Small intestine (tissue), 7 donors: Measurements from ENCODE around the gene PHF19. TPM values are rescaled to one million over a fixed set of nuclear protein-coding genes. Genes with fewer than 3 reads are reported as not detected.
A peak's percentile ranks its signal among the peaks of the same experiment; 100 is the strongest.

Experiments used
- DNase-seq, 2 donors: peaks; one replicate each; pipeline versions ENCODE4 v3.0.0 to v3.0.0-alpha.2; 2013
- FAIRE-seq: peaks from 2 replicates; lab custom pipeline; 2012; peaks lifted over from hg19 to GRCh38; lab: Jason Lieb, UNC
- H3K27ac ChIP-seq, 3 donors: one replicate each; pipeline ENCODE4 v1.5.1; 2013; ENCODE audit warnings: low read length in 2 of 3, mild to moderate bottlenecking in 2 of 3, control low read depth in 1 of 3, inconsistent platforms in 1 of 3, low read depth in 1 of 3, moderate library complexity in 1 of 3
- H3K27me3 ChIP-seq, 3 donors: one replicate each; pipeline ENCODE4 v1.6.1; 2013; ENCODE audit warnings: low read length in 3 of 3, inconsistent platforms in 1 of 3; ENCODE audit not compliant: control insufficient read depth in 3 of 3, insufficient read depth in 3 of 3
- H3K36me3 ChIP-seq, 3 donors: one replicate each; pipeline ENCODE4 v1.6.1; 2013; ENCODE audit warnings: low read length in 3 of 3, inconsistent platforms in 1 of 3, low read depth in 1 of 3, mild to moderate bottlenecking in 1 of 3, moderate library complexity in 1 of 3; ENCODE audit not compliant: control insufficient read depth in 3 of 3, insufficient read depth in 2 of 3
- H3K4me1 ChIP-seq, 3 donors: one replicate each; pipeline ENCODE4 v1.6.1; 2013; ENCODE audit warnings: low read length in 2 of 3, inconsistent platforms in 1 of 3, low read depth in 1 of 3, mild to moderate bottlenecking in 1 of 3, moderate library complexity in 1 of 3; ENCODE audit not compliant: control insufficient read depth in 3 of 3, insufficient read depth in 2 of 3
- H3K4me3 ChIP-seq, 3 donors: one replicate each; pipeline ENCODE4 v1.5.1; 2013; ENCODE audit warnings: low read length in 3 of 3, control low read depth in 1 of 3, inconsistent platforms in 1 of 3, low read depth in 1 of 3, mild to moderate bottlenecking in 1 of 3, moderate library complexity in 1 of 3
- H3K9me3 ChIP-seq, 2 donors: one replicate each; pipeline ENCODE4 v1.6.1; 2013; ENCODE audit warnings: low read depth in 1 of 2, low read length in 1 of 2; ENCODE audit not compliant: control insufficient read depth in 2 of 2, insufficient read depth in 1 of 2
- WGBS, 3 donors: extraction: QIAGEN DNeasy Blood & Tissue Kit; methylation state at CpG; one replicate each; pipeline ENCODE4 v1.1.7; 2013; 5-methylcytosine and 5-hydroxymethylcytosine counted together
- polyA plus RNA-seq, 4 donors: library from polyadenylated mRNA; stranded (reverse) in 3 of 4; unstranded in 1 of 4; fragments of 200-250 nt in 3 of 4; fragments of 120-200 nt in 1 of 4; gene quantifications; one replicate each; pipeline versions ENCODE4 v1.2.1 to v1.2.3, GENCODE V29; 2013
- donor health status: healthy with polysubstance abuse.
- donor health status: control.
- donor health status: control.
- donor health status: Bipolar disorder and iron deficiency.
- donor health status: healthy.

The PHF19 gene
- polyA plus RNA-seq, 4 donors: 2.0 to 35.7 (median 17.8) TPM

DNA sequence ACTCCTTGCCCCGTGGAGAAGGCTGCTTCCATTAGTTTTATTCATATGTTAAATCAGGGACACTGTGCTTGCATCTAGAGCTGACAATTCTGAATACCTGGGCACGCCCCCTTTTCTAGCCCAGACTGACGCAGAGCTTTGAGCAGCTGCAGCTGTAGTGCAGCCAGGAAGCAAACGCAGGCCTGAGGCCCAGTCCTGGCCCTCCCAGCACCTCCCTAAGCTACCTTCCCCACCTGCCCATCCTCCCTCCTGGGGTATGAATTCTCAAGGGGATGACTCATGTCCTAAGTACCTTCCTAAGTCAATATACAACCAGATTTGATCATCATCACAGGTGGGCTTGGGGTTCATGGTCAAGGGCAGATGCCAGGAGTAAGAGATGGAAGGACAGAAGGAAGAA lies 3.5 kb downstream of the PHF19 start:
- FAIRE-seq (no peak), DNase-seq (peak; percentile 40 to 87)
- Histone ChIP-seq H3K27ac (peak overlapping the region in 2 of 3 donors; percentile 12 to 84), H3K4me3 (no peak overlapping the region), H3K4me1 (peaks cover 2 to 56% (median 5%) of the 10 kb centered on the region in 3 donors), H3K9me3 (no peaks in the 10 kb centered on the region), H3K36me3 (peaks cover 0 to 41% (median 0%) of the 10 kb centered on the region in 3 donors), H3K27me3 (no peaks in the 10 kb centered on the region)
- 37 to 66% (median 47%) methylated on average over 4 of the region's 4 CpGs for WGBS, 3 donors

DNA sequence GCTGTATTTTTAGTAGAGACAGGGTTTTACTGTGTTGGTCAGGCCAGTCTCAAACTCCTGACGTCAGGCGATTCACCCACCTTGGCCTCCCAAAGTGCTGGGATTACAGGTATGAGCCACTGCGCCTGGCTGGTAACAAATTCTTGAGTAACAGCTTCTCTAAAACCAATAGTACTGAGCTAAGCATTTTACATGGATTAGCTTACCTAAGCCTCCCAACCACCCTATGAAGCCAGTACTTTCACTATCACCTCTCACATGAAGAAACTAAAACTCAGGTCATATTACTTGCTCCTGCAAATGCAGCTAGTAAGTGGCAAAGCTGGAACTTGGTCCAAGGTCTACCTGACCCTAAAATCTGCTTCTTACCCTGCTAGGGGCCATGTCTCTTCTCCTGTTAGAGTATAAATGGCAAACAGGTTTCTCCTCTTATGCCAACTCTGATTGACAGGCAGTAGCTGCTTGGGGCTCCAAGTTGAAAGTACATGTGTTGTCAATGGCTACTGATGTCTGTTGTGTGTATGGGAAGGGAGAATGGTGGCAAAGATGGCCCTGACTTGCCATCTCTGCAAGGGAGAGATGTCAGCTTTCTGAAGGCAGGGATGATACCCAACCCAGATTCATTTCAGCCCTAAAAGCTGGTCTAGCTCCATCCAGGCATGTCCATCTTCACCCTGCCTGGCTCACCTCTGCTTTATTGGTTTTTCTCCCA lies 4.0 kb downstream of the PHF19 start:
- Histone ChIP-seq H3K4me1 (peaks cover 0 to 55% (median 5%) of the 10 kb centered on the region in 3 donors), H3K4me3 (no peak overlapping the region), H3K9me3 (no peaks in the 10 kb centered on the region), H3K27me3 (no peaks in the 10 kb centered on the region), H3K27ac (peak overlapping the region in 2 of 3 donors; percentile 12 to 84), H3K36me3 (peaks cover 0 to 41% (median 0%) of the 10 kb centered on the region in 3 donors)
- FAIRE-seq: no peak
- WGBS, 3 donors: 81 to 91% (median 89%) methylated on average over 3 of the region's 3 CpGs
- peak in 1 of 2 donors; percentile 82 for DNase-seq

DNA sequence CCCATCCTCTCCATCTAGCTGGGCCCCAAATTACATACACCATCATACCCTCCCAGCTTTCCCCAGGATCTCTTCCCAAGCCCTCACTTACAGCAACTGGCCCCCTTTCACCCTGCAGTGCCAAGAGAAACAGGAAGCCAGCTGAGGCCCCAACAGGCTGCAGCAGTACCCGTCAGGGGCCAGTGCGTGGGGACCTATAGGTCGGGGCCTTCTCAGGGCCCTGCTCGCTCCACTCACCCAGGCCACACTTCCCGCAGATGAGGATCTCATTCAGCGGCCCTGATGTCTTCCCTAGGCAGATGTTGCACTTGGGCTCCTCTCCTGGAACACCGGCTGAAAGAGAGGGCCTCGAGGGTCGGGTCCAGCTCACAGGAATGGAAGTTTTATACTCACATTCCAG lies 6.8 kb downstream of the PHF19 start:
- no peak overlapping the region for H3K27ac ChIP-seq

DNA sequence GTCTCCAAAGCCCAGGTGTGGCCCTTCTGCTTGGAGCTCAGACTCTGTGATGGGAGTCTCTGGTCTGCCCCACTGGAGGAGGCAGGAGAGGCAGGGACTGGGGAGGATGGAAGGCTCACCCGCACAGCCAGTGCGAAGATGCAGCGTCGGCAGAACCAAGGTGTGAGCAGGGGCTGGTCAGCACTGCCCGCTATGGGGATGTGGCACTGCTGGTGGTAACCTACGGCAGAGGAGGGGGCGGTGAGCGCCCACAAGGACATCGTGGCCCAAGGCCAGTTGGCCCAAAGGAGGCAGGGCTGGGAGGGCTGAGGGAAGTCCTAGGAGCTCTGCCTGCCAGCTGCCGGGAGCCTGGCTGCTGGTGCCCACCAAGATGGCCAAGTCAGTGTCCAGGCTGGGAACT lies 7.3 kb downstream of the PHF19 start:
- Histone ChIP-seq H3K36me3 (peaks cover 0 to 68% (median 0%) of the 10 kb centered on the region in 3 donors), H3K27me3 (no peaks in the 10 kb centered on the region), H3K9me3 (no peaks in the 10 kb centered on the region), H3K4me1 (peaks cover 0 to 38% (median under 1%) of the 10 kb centered on the region in 3 donors), H3K4me3 (no peak overlapping the region), H3K27ac (peak overlapping the region in 1 of 3 donors; percentile 90)
- WGBS, 3 donors: 87 to 94% (median 92%) methylated on average over 10 of the region's 10 CpGs
- FAIRE-seq (no peak), DNase-seq (no peak)

More for the DNA sequence above, 6.8 kb downstream of the PHF19 start:
- Histone ChIP-seq H3K4me1 (peaks cover 0 to 43% (median 5%) of the 10 kb centered on the region in 3 donors), H3K4me3 (no peak overlapping the region), H3K36me3 (peaks cover 0 to 65% (median 0%) of the 10 kb centered on the region in 3 donors), H3K27me3 (no peaks in the 10 kb centered on the region), H3K9me3 (no peaks in the 10 kb centered on the region)
- 85 to 89% (median 87%) methylated on average over 9 of the region's 9 CpGs for WGBS, 3 donors
- FAIRE-seq (no peak), DNase-seq (no peak)

DNA sequence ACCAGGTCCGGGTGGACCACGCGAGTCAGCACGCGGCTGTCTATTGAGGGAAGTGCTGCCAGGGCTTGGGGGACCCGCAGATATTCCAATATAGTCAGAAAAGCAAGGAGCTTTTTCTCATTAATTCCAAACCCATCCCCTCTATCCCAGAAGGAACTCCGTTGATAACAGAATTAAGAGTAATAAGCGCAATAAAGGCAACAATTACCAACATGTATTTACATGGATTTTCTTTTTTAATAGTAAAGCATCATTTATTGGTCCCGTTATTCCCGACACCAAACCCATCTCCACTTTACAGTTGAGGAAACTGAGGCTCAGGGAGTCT lies 7.7 kb downstream of the PHF19 start:
- WGBS, 3 donors: 24 to 30% (median 25%) methylated on average over 10 of the region's 10 CpGs
- Histone ChIP-seq H3K4me1 (peaks cover 0 to 35% (median 0%) of the 10 kb centered on the region in 3 donors), H3K9me3 (no peaks in the 10 kb centered on the region), H3K27me3 (no peaks in the 10 kb centered on the region), H3K4me3 (peak overlapping the region; percentile 45 to 65 (median 53)), H3K36me3 (peaks cover 0 to 65% (median 0%) of the 10 kb centered on the region in 3 donors), H3K27ac (peak overlapping the region; percentile 43 to 91 (median 90))
- FAIRE-seq (no peak), DNase-seq (no peak)

DNA sequence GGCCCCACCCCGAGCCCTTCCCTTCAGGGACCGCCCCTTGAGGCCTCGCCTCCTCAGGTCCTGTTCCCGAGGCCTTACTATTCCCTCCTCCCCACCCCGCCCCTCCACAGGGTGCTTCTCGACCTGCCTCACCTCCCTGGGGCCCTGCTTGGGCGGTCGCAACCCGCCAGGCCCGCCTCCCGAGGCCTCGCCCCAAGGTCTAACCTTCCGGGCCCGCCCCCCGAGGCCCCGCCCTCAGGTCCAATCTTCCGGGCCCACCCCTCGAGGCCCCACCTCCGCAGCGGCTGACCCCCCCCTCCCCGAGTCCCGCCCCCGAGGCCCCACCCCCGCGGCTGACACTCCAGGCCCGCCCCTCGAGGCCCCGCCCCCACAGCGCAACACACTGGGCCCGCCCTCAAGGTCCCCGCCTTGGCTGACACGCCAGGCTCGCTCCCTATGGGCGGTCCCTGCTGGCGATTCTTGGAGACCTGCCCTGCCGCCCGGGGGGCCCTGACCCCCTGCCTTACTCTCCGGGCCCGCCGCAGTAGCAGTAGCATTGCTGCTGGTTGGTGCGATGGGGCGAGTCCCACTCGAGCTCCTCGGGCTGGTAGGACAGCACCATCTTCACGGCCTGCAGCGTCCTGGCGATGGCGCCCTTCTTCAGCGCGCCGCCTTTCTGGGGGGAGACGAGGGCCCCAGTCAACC lies 8.2 kb downstream of the PHF19 start:
- H3K27ac ChIP-seq: peak overlapping the region; percentile 43 to 91 (median 90)
- WGBS, 3 donors: 1 to 3% (median 2%) methylated on average over 37 to 52 of the region's 52 CpGs
- FAIRE-seq: no peak

DNA sequence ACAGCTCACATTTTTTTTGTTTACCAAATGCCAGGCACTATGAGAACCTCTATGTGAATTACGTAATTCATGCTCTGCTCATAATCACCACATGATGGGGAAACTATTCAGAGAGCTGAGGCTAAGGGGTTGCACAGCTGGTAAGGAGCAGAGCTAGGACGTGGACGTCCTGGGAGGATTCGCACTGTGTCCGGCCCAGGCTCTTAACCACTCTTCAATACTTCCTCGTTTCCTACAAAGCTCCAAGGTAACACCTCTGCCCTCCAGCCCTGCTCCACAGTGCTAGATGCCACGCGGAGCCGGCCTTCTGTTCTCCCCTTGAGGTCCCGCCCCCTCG lies 8.7 kb downstream of the PHF19 start:
- 2 to 18% (median 9%) methylated on average over 11 of the region's 11 CpGs for WGBS, 3 donors
- peak overlapping the region in 2 of 3 donors; percentile 14 to 24 for H3K4me3 ChIP-seq
- no peaks in the 10 kb centered on the region for H3K9me3 ChIP-seq
- H3K27ac ChIP-seq: peak overlapping the region; percentile 34 to 78 (median 70)
- H3K27me3 ChIP-seq: no peaks in the 10 kb centered on the region
- no peak for FAIRE-seq
- peaks cover 0 to 63% (median 0%) of the 10 kb centered on the region in 3 donors for H3K36me3 ChIP-seq
- DNase-seq: no peak
- peaks cover 0 to 24% (median 0%) of the 10 kb centered on the region in 3 donors for H3K4me1 ChIP-seq

More for the DNA sequence above, 8.2 kb downstream of the PHF19 start:
- H3K9me3 ChIP-seq: no peaks in the 10 kb centered on the region
- DNase-seq: peak; percentile 98 to 100
- H3K27me3 ChIP-seq: no peaks in the 10 kb centered on the region
- peak overlapping the region; percentile 45 to 65 (median 53) for H3K4me3 ChIP-seq
- peaks cover 0 to 63% (median 0%) of the 10 kb centered on the region in 3 donors for H3K36me3 ChIP-seq
- H3K4me1 ChIP-seq: peaks cover 0 to 30% (median 0%) of the 10 kb centered on the region in 3 donors

DNA sequence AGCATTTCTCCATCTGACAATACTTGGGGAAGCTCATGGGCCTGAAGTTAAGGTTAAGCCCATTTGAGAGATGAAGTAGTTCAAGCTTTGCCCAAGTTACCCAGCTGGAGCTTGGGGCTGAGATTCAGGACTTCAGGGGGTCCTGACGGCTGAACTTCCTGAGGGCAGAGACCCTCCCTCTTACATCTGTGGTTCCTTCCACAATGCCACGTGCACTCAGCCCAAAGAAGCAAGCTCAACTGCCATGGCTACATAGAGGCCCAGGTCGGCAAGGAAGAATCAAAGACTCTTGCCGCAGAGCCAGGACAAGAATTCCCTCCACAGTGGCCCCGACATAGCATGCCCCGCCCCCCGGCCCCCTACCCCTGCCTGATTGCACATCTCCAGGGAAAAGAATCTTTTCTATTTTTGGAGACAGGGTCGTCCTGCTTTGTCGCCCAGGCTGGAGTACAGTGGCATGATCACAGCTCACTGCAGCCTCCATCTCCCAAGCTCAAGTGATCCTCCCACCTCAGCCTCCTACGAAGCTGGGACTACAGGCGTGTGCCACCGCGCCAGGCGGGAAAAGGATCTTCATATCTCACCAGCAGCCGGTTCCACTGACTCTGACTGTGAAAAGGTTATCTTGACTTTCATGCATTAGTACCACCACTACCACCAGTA lies 9.2 kb downstream of the PHF19 start:
- Histone ChIP-seq H3K4me1 (peaks cover 0 to 20% (median 0%) of the 10 kb centered on the region in 3 donors), H3K27me3 (no peaks in the 10 kb centered on the region), H3K4me3 (peak overlapping the region in 1 of 3 donors; percentile 24), H3K27ac (peak overlapping the region; percentile 34 to 78 (median 70)), H3K36me3 (peaks cover 0 to 67% (median 0%) of the 10 kb centered on the region in 3 donors), H3K9me3 (no peaks in the 10 kb centered on the region)
- no peak for FAIRE-seq
- DNase-seq: no peak
- WGBS, 3 donors: 89% methylated on average over 15 of the region's 15 CpGs
